OCI-LY1 (cell line): ENCODE results near the gene SUPT3H.

Experiments
- CTCF ChIP-seq: fragments of 200-600 bp; sonication (generic), shearing (Covaris generic); IDR thresholded peaks from 2 replicates; pipeline ENCODE4 v1.5.1; 2017; ENCODE audit warnings: mild to moderate bottlenecking, antibody characterized with exemption, low read length, moderate library complexity, mixed read lengths
- EZH2 ChIP-seq: fragments of 200-600 bp; sonication (generic), shearing (Covaris generic); IDR thresholded peaks from 2 replicates; pipeline ENCODE4 v1.8.0; 2017; ENCODE audit warnings: borderline replicate concordance, mixed run types, mild to moderate bottlenecking, antibody characterized with exemption, low read length, moderate library complexity, mixed read lengths

GRCh38 chr6:44784195-44784594 is 593.5 kb downstream of the SUPT3H start:
- no peak for TF ChIP-seq CTCF
- no peak for TF ChIP-seq EZH2
